Stimulated activated CD4-positive, alpha-beta T cell treated with anti-CD3 and anti-CD28 coated beads, TNF-alpha, amount 100 ng/mL, for 24 hours (primary cell): ENCODE results near the gene PSME1.

Source experiments
- DNase-seq, 3 experiments: peaks; one replicate each; pipeline ENCODE4 v3.0.0-alpha.2; 2020; ENCODE audit warnings: low read depth in 3 of 3

Gene PSME1

DNA sequence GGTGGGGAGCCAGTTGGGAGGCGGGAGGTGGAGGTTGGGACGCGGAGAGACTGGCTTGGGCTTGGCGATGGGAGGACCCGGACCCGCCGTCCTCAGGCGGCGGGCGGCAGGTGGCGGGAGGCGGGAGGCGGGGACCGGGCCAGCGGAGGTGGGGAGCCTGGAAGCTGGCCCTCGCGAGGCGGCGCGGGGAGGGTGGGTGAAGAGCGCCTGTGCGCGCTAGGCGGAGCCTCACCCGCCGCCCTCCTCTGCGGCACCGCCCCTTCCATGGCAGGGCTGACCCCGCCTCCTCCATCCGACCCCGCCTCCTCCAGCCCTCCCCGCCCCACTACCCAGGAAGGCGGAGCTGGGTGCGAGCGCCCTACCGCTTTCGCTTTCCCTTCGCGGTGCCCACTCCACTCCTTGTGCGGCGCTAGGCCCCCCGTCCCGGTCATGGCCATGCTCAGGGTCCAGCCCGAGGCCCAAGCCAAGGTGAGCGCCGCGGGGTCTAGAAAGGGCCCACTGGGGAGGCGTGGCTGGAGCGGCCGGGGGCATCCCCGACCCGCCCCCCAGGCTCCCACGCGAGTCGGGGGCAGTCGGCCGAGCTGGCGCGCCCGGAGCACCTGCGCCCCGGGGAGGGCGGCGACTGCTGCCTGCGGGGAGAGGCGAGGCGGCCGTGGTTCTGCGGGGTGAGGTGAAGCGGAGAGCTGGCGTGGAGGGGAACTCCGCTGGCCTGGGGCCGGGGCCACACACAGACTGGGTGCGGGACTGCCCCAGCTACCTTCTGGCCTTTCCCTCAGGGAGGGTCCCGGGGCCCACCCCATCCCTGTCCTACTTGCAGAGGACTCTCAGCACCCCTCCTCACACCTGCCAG, at the start of gene PSME1:
TSS of gene PSME1 (plus strand) at position 361 of the 850 bp plus-strand sequence. CDS start at position 430, 69 bp downstream.
- peak; percentile 88 to 94 (median 91) for DNase-seq

DNA sequence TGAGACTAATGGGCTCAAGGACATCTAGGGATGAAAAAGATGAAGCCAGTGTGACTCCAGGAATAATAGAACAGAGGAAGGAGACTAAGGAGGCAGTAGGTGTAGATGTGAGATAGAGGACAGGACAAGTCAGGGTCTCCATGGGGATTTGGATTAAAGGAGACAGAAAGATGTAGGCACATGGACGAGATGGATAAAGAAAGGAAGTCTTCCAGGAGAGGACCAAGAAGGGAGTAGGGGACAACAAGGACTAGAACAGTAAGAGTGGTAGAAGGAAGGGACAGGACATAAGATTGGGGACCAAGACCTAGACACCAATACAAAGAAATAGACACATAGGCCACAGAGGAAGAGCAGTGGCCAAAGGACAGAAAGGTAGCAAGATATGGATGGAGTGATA, 49.0 kb upstream of the PSME1 start:
- no peak for DNase-seq

DNA sequence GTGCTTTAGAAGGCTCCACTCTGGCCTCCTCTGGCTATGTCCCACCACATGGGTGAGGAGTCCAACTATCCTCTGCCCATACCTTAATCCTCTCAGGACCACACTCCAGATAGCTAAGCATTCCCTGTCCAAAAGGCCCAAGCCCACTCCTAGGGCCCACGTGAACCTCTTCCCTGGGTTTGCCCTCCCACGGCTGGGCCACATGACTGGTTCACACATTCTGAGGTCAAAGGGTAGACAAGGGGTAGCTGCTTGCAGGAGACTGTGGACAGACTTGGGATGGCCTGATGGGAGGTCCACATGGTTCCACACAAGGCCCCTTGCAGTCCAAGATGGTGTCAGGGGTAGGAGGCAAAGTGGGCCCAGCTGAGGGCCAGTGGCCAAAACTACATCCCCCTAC, 47.9 kb upstream of the PSME1 start:
- DNase-seq, result no peak

DNA sequence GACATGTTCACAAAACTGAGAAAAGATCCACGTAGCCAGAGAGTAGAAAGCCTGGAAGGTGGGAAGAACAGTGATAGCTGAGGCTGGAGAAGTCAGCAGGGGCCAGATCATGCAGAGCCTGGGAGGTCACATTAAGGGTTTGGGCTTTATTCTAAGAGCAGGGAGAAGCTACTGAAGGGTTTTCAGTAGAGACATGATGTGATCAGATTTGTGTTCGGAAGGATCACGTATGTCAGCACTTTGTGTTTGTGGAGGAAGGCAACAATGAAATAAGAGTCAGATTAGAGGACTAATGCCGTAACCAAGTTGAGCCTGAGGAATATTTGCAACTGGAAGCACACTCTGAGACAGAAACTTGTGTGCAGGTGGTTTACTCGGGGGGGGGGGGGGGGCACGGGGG, 46.1 kb upstream of the PSME1 start:
- no peak for DNase-seq

DNA sequence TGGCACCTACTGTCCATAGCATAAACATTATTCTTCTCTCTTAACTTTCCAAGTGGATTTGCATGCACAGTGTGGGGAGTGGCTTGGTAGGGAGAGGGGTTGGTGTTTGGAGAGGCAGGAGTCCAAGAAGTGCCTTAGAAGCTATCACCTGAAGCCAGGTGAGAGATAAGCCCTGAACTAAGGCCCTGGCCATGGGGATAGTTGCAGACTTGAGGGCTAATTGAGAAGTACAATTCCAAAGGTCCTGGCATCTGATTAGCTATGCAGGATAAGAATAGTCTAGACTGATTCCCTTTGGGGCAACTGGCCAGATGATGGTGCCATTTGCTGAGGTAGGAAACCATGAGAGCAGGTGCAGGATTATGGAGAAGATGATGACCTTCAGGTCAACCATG, 43.9 kb upstream of the PSME1 start:
- no peak for DNase-seq

DNA sequence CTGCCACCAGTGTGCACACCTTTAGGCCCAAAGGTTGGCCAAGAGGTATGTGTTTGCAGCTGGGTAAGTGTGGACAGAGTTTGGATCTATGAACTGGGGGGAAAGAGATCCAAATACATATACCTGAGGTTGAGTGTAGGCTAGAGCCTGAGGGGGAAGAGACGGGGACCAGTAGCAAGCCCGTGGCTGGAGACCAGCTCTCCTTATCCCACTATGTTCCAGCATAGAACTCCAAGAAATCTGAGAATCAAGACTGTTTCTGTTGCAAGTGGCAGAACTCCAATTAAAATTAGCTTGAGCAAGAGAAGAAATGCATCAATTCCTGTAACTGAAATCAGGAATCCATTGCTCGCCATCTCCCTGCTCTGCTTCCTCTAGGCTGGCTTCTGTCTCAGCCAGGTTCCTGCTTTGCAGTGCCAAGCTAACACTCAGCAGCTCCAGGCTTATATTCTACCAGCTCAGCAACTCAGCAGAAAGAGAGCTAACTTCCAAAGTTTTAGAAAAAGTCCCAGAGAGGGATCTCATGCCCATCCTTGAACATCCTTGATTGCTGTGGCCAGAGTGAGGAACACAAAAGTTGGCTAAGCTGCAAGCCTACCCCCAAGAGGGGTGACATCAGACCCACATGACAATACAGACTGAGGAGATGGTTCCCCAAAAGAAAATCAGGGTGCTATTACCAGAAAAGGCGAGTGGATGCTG, 43.3 kb upstream of the PSME1 start:
- DNase-seq, result no peak

DNA sequence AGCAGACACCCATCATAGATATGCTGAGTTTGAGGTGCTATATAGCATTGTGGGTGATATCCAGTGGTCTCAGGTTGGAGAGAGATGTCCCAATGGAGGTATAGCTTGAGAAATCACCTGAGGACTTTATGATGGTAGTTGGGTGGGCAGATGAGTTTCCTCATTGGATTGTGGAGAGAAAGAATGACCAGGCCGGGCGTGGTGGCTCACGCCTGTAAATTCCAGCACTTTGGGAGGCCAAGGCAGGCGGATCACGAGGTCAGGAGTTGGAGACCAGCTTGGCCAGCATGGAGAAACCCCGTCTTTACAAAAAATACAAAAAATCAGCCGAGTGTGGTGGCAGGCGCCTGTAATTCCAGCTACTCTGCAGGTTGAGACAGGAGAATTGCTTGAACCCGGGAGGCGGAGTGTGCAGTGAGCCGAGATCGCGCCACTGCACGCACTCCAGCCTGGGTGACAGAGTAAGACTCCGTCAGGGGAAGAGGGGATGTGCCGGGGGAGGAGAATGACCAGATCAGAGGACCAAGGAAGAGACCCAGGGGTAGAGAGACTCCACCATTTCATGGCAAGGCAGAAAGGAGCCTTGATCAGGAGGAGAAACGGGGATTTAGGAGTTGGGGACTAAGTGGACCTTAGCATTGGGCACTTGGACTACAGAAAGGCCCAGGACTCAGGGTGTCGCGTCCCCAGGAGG, 42.6 kb upstream of the PSME1 start:
- no peak for DNase-seq

DNA sequence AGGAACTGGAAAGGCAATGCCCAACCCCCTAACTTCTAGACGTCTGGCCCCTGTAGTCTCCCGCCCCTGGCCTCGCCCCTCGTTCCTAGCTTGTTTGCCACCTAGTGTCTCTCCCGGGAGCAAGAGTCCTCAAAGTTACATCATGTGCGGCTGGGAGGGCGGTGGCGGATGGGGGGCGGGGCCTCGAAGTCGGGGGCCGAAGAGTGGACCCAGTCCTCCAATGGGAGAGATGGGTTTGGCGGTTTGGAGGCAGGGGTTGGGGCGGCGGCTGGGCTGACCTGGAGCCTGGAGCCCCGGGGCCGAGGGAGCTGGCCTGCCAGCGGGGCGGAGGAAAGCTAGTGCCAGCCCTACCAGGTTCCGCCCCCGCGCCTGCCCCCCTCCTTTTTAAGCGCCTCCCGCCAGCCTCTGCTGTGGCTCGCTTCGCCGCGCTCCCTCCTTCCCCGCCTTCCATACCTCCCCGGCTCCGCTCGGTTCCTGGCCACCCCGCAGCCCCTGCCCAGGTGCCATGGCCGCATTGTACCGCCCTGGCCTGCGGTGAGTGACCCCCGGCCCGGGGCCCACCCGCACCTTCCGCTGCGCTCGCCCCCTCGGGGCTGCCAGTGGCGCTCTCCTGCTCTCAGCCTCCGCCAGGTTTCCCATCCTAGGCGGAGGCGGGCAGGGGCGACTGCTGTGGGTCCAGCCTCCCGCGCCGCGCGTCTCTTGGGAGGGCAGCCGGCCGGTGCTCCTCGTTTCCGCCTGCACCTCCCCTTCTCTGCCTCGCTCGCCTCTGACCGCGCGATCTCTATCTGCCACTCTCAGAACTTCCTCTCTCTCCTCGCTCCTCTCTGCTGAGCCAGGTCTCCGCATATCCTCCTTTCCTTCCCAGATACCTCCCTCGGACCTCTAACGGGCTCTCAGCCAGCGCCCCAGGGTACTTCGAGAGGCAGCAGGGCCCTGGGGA, 41.8 kb upstream of the PSME1 start, which contains the start of gene PCK2:
TSS of gene PCK2 (plus strand) at position 411 of the 940 bp plus-strand sequence. CDS start at position 506, 95 bp downstream.
- peak; percentile 68 to 94 (median 75) for DNase-seq

DNA sequence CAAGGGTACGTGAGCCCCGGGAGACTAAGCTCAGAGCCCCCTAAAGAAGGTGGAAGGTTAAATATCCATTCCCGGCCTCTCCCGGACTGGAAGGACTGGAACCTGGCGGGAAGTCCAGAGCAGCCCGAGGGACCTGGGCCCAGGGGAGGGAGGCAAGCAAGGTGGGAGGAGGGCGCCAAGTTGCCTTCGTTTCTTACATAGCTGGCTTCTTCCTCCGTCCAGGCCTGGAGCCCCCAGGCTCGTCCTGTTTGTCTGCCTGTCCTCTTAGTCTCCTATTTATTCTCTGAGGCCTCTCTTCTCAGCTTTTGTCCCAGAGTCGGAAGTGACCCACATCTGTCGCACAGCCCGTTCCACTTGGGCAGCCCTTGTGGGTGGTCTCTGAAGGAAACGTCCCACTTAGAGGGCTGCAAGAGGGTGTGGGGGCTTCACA, 41.1 kb upstream of the PSME1 start:
- peak in 1 of 3 experiments; percentile 9 for DNase-seq

DNA sequence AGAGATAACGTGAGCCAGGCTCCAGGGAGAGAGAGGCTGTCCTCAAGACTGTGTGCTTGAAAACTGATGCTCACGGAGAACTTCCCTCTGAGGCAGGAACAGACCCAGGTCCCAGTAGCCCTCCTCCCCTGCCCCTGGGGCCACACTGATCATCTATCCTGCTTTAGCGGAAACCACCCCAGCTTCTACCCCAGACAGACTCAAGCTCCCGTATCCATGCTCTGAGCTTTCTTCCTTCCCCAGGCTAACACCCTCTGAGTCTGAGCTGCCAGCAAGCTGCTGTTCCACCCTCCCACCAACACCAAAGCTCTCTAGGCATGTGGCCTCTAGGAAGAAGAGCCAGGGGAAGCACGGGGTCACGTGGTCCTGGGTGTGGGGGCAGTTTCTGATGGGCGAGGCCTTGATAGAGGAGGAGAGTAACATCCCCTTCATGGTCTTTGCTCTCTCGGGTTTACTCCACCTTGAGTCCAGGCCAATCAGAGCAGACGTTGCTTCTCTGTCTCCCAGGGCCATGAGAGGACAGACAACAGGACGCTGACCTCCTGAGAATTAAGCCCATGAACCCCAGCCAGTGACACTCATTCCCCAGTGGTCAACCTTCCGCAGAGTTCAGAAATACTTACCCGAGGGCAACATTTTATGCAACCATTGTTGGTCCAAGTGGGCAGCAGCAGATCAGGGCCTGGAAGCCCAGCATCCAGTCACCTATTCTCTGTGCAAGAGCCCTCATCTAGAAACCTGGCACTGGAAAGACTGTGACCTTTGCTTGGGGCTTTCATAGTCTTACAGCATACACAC, 40.5 kb upstream of the PSME1 start:
- DNase-seq, result peak in 2 of 3 experiments; percentile 39 to 74

DNA sequence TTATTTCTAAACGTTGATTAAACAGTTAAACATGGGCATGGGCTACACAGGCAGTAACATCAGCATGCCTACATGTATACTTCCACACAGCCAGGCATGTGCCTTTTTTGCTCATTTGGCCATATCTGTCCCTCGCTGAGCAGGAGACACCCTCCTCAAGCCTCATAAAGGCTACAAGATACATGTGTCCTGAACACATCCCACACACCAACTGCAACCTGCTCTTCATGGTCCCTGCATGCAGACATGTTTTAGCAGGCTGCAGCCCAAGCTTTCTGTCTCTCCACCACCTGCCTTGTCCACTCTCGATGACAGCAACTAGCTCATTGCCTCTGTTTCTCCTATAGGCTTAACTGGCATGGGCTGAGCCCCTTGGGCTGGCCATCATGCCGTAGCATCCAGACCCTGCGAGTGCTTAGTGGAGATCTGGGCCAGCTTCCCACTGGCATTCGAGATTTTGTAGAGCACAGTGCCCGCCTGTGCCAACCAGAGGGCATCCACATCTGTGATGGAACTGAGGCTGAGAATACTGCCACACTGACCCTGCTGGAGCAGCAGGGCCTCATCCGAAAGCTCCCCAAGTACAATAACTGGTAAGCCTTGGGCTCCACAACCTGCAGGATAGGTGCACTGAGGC, 39.3 kb upstream of the PSME1 start:
- no peak for DNase-seq

DNA sequence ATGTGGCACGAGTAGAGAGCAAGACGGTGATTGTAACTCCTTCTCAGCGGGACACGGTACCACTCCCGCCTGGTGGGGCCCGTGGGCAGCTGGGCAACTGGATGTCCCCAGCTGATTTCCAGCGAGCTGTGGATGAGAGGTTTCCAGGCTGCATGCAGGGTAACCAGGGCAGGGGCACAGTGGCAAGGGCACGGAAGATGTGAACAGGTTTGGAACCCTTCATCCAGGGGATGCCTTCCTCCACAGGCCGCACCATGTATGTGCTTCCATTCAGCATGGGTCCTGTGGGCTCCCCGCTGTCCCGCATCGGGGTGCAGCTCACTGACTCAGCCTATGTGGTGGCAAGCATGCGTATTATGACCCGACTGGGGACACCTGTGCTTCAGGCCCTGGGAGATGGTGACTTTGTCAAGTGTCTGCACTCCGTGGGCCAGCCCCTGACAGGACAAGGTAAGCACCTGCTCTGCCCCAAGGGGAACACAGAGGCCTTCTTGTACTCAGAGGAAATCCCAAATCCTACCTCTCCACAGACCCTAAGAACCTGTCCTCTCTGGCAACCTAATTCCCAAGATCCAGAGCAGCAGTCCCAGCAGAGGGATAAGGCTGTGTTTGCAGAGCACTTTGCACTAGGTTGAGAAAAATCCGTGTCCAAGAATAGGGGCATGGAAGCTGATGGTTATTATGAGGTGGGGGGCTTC, 37.6 kb upstream of the PSME1 start:
- no peak for DNase-seq

DNA sequence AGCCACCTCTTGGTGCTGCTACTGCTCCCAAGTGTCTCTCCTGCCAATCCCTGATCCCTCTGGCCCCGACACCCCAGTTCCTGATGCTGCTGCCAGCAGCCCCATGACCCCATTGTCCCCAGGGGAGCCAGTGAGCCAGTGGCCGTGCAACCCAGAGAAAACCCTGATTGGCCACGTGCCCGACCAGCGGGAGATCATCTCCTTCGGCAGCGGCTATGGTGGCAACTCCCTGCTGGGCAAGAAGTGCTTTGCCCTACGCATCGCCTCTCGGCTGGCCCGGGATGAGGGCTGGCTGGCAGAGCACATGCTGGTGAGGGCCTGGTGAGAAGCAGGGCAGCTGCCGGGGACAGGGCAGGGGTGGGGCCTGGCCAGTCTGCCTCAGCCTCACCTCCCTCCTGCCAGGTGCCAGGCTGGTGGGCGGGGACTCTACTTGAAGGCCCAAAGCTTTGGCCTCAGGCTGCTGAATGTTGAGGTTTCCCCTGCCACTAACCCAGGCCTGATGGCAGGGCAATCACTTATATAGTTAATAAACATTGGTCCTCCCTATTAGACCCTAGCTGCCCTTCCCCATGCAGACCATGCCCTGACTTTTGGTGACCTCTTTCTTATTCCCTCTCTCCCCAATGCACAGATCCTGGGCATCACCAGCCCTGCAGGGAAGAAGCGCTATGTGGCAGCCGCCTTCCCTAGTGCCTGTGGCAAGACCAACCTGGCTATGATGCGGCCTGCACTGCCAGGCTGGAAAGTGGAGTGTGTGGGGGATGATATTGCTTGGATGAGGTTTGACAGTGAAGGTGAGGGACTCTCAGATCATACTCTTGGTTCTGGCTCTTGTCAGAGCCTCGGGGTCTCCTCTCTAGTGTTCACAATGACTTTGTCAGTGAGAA, 36.8 kb upstream of the PSME1 start:
- DNase-seq, result no peak

DNA sequence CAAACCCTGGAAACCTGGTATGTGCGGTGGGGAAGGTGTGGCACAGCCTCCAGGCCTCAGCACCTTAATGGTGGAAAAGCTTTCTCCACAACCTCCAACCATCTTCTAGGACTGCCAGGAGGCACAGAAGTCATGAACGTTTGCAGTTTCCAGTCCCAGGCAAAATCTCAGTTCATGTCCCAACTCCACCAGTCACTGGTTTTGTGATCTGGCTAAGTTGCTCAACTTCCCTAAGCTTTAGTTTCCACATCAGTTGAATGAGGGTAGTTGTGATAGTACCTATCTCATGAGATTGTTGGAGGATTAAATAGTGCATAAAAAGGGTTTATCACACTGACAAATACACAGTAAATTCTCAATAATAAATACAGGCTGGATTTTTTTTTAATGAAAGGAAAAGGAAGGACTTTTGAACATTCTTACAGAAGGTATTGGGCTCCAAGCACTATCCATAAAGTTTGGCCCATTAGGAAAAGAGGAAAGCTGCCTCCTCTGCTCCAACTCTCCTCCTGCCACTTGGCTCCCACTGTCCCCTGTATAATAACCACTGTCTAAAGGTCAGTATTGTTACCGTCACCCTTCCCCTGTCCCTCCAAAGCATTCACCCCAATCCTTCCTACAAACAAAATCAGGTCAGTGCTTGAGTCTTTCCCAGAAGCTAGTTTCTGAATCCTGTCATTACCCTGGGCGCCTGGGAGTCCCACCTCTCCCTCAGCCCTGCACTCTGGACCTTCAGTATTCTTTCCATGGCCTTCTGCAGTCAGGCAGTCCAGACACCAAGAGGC, 35.6 kb upstream of the PSME1 start:
- DNase-seq, result no peak

DNA sequence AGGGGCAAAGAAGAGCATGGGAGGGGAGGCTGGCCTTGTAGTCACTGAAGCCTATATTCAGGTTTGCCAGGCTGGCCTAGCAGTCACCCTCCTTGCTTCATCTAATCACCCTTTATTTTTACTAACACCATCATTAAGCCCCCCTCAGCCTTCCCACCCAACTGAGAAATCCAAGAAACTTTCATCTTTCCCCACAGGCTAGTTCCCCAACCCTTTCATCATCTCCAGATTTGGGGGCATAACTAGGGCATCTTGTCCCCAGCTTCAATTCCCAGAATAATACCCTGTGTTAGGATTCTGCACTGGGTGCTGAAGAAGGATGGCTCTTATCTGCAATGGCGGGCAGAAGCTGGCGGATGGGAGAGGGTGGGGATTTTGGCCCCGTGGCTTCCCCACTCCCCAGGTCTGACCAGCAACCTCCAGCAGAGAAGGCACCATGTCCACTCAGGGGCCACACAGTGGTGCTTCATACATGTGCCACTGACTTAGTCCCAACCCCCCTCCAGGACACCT, 35.0 kb upstream of the PSME1 start:
- DNase-seq, result no peak

DNA sequence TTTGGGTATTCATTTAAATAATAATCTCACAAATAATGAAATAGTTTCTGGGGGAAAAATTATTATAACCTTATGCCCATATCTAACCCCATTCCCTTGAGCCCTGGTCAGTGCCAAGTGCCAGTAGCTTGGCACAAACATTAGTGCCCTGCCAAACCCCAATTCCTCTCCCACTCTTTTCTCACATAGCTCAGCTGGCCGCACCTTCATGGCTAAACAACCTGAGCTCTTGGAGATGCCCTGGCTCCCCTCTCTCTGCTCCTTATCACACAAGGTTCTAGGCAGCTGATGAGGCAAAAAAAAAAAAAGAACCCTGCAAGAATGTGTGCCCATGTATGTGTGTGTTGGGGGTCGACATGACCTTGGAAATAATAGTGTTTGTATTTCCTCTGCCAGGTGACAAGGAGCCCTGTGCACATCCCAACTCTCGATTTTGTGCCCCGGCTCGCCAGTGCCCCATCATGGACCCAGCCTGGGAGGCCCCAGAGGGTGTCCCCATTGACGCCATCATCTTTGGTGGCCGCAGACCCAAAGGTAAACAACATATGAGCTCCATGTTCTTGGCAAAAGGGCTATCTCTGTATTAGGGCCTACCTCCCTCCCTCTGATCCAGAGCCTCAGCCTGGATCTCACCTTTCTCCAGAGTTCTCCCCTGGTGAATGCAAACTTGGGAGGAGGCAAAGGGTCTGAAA, 33.5 kb upstream of the PSME1 start:
- DNase-seq, result no peak

DNA sequence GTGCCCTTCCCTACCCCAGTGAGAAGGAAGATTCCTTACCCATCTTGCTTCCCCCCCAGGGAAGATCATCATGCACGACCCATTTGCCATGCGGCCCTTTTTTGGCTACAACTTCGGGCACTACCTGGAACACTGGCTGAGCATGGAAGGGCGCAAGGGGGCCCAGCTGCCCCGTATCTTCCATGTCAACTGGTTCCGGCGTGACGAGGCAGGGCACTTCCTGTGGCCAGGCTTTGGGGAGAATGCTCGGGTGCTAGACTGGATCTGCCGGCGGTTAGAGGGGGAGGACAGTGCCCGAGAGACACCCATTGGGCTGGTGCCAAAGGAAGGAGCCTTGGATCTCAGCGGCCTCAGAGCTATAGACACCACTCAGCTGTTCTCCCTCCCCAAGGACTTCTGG, 32.5 kb upstream of the PSME1 start:
- no peak for DNase-seq
